ENCODE data around the gene MTOR. TPM values are rescaled to one million over a fixed set of nuclear protein-coding genes. Genes with fewer than 3 reads are reported as not detected.

Gene MTOR
- total and polyA plus RNA-seq, 2 experiments from 2014 or later: 17.2 to 37.7 TPM

GRCh38 chr1:11150326-11150725 lies 112.0 kb downstream of the MTOR start:
- H2AFZ ChIP-seq: no peak overlapping the region
- no peaks in the 10 kb centered on the region for H3K79me2 ChIP-seq
- no peaks in the 10 kb centered on the region for H3K9me3 ChIP-seq (ENCODE audit: low read depth)
- no peaks in the 10 kb centered on the region for H4K20me1 ChIP-seq (ENCODE audit: insufficient read depth, poor library complexity, severe bottlenecking)
- no peak overlapping the region for H3K27ac ChIP-seq
- H3K9me2 ChIP-seq (replicated peaks; ENCODE audit: insufficient read depth): no peaks in the 10 kb centered on the region
- H3K4me1 ChIP-seq (ENCODE audit: insufficient read depth): no peaks in the 10 kb centered on the region
- H3K36me3 ChIP-seq (replicated peaks; ENCODE audit: insufficient read depth, low read depth): no peaks in the 10 kb centered on the region
- 84% methylated on average over 3 of the region's 3 CpGs for WGBS (ENCODE audit: low lambda C conversion rate, missing lambda C conversion rate)
- TF ChIP-seq EZH2phosphoT487 (IDR thresholded peaks at IDR 0.05; ENCODE audit: low read depth, severe bottlenecking, unreplicated experiment): no peak
- no peak for TF ChIP-seq EZH2 (IDR thresholded peaks at IDR 0.05; ENCODE audit: borderline replicate concordance)
- TF ChIP-seq CTCF (IDR thresholded peaks at IDR 0.05; ENCODE audit: poor library complexity): no peak
- H3K4me3 ChIP-seq: no peak overlapping the region
- H3K4me2 ChIP-seq: no peak overlapping the region
- no peaks in the 10 kb centered on the region for H3K27me3 ChIP-seq
- DNase-seq (ENCODE audit: low spot score): no peak

- Histone ChIP-seq H3K4me3 (no peak overlapping the region), H3K9me3 (ENCODE audit: low read depth) (no peaks in the 10 kb centered on the region), H4K20me1 (ENCODE audit: insufficient read depth, poor library complexity, severe bottlenecking) (no peaks in the 10 kb centered on the region), H3K36me3 (replicated peaks; ENCODE audit: insufficient read depth, low read depth) (no peaks in the 10 kb centered on the region), H3K27me3 (no peaks in the 10 kb centered on the region), H3K9me2 (replicated peaks; ENCODE audit: insufficient read depth) (no peaks in the 10 kb centered on the region), H3K27ac (no peak overlapping the region), H2AFZ (no peak overlapping the region), H3K4me2 (no peak overlapping the region), H3K4me1 (ENCODE audit: insufficient read depth) (no peaks in the 10 kb centered on the region), H3K79me2 (no peaks in the 10 kb centered on the region)
- no peak for DNase-seq (ENCODE audit: low spot score)
- no peak for TF ChIP-seq CTCF (IDR thresholded peaks at IDR 0.05; ENCODE audit: poor library complexity)
- TF ChIP-seq EZH2phosphoT487 (IDR thresholded peaks at IDR 0.05; ENCODE audit: low read depth, severe bottlenecking, unreplicated experiment): no peak
- TF ChIP-seq EZH2 (IDR thresholded peaks at IDR 0.05; ENCODE audit: borderline replicate concordance): no peak
- 69% methylated on average over 4 of the region's 4 CpGs for WGBS (ENCODE audit: low lambda C conversion rate, missing lambda C conversion rate)
Measured at GRCh38 chr1:11147197-11147770, 115.1 kb downstream of the MTOR start.

GRCh38 chr1:11145741-11146140 lies 116.6 kb downstream of the MTOR start:
- no peaks in the 10 kb centered on the region for H3K9me2 ChIP-seq (replicated peaks; ENCODE audit: insufficient read depth)
- H3K27ac ChIP-seq: no peak overlapping the region
- H3K4me1 ChIP-seq (ENCODE audit: insufficient read depth): no peaks in the 10 kb centered on the region
- H3K79me2 ChIP-seq: no peaks in the 10 kb centered on the region
- H3K4me2 ChIP-seq: no peak overlapping the region
- no peaks in the 10 kb centered on the region for H4K20me1 ChIP-seq (ENCODE audit: insufficient read depth, poor library complexity, severe bottlenecking)
- H3K4me3 ChIP-seq: no peak overlapping the region
- no peaks in the 10 kb centered on the region for H3K9me3 ChIP-seq (ENCODE audit: low read depth)
- 96% methylated on average over 6 of the region's 6 CpGs for WGBS (ENCODE audit: low lambda C conversion rate, missing lambda C conversion rate)
- TF ChIP-seq EZH2phosphoT487 (IDR thresholded peaks at IDR 0.05; ENCODE audit: low read depth, severe bottlenecking, unreplicated experiment): no peak
- no peak for TF ChIP-seq EZH2 (IDR thresholded peaks at IDR 0.05; ENCODE audit: borderline replicate concordance)
- TF ChIP-seq CTCF (IDR thresholded peaks at IDR 0.05; ENCODE audit: poor library complexity): no peak
- no peaks in the 10 kb centered on the region for H3K36me3 ChIP-seq (replicated peaks; ENCODE audit: insufficient read depth, low read depth)
- no peak for DNase-seq (ENCODE audit: low spot score)
- no peak overlapping the region for H2AFZ ChIP-seq
- H3K27me3 ChIP-seq: no peaks in the 10 kb centered on the region
